Glutamatergic neuron (in vitro differentiated cells): ENCODE results near the gene ELMO1. TPM values are rescaled to one million over a fixed set of nuclear protein-coding genes. Genes with fewer than 3 reads are reported as not detected.
"Not testable (repeated sequence)": the region's sequence is repeated elsewhere in the genome, so short reads cannot be mapped to it uniquely, and the experiment has no call there.

Experiments used
- DNase-seq: peaks from one replicate; pipeline ENCODE4 v3.0.0; 2022
- H3K27ac Mint-ChIP-seq: one replicate; pipeline ENCODE4 v1.8.0; 2020; ENCODE audit warnings: mild to moderate bottlenecking, mixed read lengths, inconsistent platforms; ENCODE audit not compliant: unreplicated experiment
- H3K27me3 Mint-ChIP-seq: one replicate; pipeline ENCODE4 v1.8.0; 2020; ENCODE audit warnings: mild to moderate bottlenecking, moderate library complexity, mixed read lengths, inconsistent platforms; ENCODE audit not compliant: unreplicated experiment
- H3K36me3 Mint-ChIP-seq: one replicate; pipeline ENCODE4 v1.8.0; 2020; ENCODE audit warnings: mild to moderate bottlenecking, mixed read lengths, inconsistent platforms; ENCODE audit not compliant: unreplicated experiment
- H3K4me1 Mint-ChIP-seq: one replicate; pipeline ENCODE4 v1.8.0; 2020; ENCODE audit warnings: mild to moderate bottlenecking, low read depth, mixed read lengths, inconsistent platforms; ENCODE audit not compliant: unreplicated experiment
- H3K4me3 Mint-ChIP-seq: one replicate; pipeline ENCODE4 v1.8.0; 2020; ENCODE audit warnings: mild to moderate bottlenecking, mixed read lengths, inconsistent platforms; ENCODE audit not compliant: unreplicated experiment
- H3K9me3 Mint-ChIP-seq: one replicate; pipeline ENCODE4 v1.8.0; 2020; ENCODE audit warnings: mild to moderate bottlenecking, moderate library complexity, mixed read lengths, inconsistent platforms; ENCODE audit not compliant: unreplicated experiment
- total RNA-seq: library from RNA; stranded (reverse); fragmentation: NEBNext Ultra II Directional; extraction: Animal tissue kit (Norgen Biotek cat#: 25700); gene quantifications from one replicate; pipeline ENCODE4 v1.2.1, GENCODE V29; 2021; ENCODE audit not compliant: unreplicated experiment
- TF ChIP-seq, protein P1 (sequence below): fragments of 200-600 bp; sonication (generic); IDR thresholded peaks from one replicate; pipeline ENCODE4 v1.5.0; 2021; ENCODE audit not compliant: partially characterized antibody, unreplicated experiment

ELMO1 gene
- total RNA-seq, 1 donor from 2014 or later = 5.5 TPM

DNA sequence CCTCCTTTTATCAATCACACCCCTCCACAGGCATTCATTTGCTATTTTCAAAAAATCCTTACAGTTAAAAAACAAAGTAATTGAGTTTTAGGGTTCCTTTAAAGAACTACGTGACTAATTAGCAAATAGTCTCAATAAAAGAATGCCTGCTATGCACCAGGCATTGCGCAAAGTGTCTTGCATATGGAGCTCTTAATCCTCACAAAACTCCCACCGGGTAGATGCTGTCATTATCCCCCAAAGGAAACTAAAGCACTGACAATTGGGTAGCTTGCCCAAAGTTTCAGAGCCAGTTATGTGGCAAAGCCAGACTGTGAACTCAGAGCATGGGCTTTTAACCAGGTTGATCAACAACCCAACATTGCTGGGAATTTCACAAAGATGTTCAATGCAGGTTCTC, 305.7 kb downstream of the ELMO1 start:
- Mint-ChIP-seq H3K4me3 (no peak overlapping the region), H3K4me1 (no peaks in the 10 kb centered on the region), H3K27me3 (no peaks in the 10 kb centered on the region), H3K9me3 (peaks cover 3% of the 10 kb centered on the region), H3K36me3 (peaks cover 14% of the 10 kb centered on the region), H3K27ac (no peak overlapping the region)
- DNase-seq = no peak
- TF ChIP-seq, protein P1, sequence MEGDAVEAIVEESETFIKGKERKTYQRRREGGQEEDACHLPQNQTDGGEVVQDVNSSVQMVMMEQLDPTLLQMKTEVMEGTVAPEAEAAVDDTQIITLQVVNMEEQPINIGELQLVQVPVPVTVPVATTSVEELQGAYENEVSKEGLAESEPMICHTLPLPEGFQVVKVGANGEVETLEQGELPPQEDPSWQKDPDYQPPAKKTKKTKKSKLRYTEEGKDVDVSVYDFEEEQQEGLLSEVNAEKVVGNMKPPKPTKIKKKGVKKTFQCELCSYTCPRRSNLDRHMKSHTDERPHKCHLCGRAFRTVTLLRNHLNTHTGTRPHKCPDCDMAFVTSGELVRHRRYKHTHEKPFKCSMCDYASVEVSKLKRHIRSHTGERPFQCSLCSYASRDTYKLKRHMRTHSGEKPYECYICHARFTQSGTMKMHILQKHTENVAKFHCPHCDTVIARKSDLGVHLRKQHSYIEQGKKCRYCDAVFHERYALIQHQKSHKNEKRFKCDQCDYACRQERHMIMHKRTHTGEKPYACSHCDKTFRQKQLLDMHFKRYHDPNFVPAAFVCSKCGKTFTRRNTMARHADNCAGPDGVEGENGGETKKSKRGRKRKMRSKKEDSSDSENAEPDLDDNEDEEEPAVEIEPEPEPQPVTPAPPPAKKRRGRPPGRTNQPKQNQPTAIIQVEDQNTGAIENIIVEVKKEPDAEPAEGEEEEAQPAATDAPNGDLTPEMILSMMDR = no peak

DNA sequence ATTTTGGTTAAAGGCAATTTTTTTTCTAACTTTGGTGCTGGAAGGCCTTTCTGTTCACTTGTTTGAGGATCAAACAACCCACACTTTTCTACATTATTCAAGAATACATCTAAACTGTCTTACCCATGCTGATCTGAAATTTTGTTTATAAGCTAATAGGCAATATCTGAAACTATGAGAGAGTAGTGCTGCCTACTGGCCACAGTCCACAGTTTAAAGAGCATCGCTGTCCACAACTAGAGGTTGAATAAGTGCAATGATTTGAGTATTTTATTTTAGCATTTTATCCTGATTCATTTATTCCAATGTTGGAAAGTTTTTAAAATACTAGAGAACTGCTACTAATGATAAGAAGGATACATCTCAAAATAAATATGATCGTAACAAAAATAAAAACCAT, 306.9 kb downstream of the ELMO1 start:
- Mint-ChIP-seq H3K4me3 (no peak overlapping the region), H3K36me3 (peaks cover 15% of the 10 kb centered on the region), H3K9me3 (peaks cover 5% of the 10 kb centered on the region), H3K4me1 (no peaks in the 10 kb centered on the region), H3K27me3 (no peaks in the 10 kb centered on the region), H3K27ac (no peak overlapping the region)
- DNase-seq = no peak
- TF ChIP-seq, protein P1 = no peak

DNA sequence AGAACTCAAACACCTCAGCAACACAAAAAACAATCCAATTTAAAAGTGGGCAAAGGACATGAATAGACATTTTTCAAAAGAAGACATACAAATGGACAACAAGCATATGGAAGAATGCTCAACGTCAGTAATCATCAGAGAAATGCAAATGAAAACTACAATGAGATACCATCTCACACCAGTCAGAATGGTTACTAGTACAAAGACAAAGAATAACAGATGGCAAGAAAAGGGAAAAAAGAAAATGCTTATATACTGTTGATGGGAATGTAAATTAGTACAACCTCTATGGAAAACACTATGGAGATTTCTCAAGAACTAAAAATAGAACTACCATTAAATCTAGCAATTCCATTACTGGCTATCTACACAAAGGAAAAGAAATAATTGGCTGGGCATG, 314.8 kb downstream of the ELMO1 start:
- H3K4me1 Mint-ChIP-seq, H3K27me3 Mint-ChIP-seq, H3K9me3 Mint-ChIP-seq, H3K27ac Mint-ChIP-seq, DNase-seq, H3K4me3 Mint-ChIP-seq: not testable (repeated sequence)
- H3K36me3 Mint-ChIP-seq = peaks cover 10% of the 10 kb centered on the region

DNA sequence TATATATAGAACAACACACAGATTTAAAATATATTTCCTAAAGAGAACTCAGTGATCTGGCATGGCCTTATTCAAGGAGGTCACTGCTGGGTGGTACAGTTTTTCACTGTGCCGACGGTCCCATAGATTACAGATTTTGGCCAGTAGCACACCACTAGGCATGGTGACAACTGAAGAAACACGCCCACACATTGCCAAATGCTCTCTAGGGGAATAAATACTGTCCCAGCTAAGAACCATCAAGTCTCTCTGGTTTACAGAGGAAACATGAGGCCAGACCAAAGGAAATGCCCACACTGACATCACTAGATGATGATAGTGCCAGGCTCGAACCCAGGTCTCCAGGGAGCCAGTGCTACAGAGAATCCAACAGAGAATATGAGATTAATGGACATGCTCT, 316.8 kb downstream of the ELMO1 start:
- no peak overlapping the region for H3K27ac Mint-ChIP-seq
- peaks cover 4% of the 10 kb centered on the region for H3K9me3 Mint-ChIP-seq
- peaks cover 2% of the 10 kb centered on the region for H3K27me3 Mint-ChIP-seq
- TF ChIP-seq, protein P1 = no peak
- peaks cover 2% of the 10 kb centered on the region for H3K36me3 Mint-ChIP-seq
- DNase-seq = no peak
- H3K4me3 Mint-ChIP-seq = no peak overlapping the region
- no peaks in the 10 kb centered on the region for H3K4me1 Mint-ChIP-seq

DNA sequence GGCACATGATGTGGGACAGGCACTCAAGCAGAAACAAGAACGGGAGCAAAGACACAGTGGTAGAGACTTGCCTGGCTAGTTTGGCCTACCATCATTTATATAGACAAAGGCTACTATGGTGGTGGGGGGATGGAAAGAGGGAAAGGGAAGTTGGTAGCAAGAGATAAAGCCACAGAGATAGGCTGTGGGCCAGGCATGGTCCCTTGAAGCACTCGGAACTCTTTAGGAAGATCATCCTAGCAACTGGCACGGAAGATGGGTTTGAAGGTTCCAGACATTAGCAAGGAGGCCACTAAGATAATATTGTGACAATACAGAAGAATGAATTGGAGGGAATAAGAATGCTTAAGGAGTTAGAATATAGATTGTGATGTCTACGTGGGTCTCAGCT, 319.6 kb downstream of the ELMO1 start:
- DNase-seq = no peak
- TF ChIP-seq, protein P1 = no peak
- H3K9me3 Mint-ChIP-seq = peaks cover 2% of the 10 kb centered on the region
- H3K36me3 Mint-ChIP-seq = no peaks in the 10 kb centered on the region
- no peaks in the 10 kb centered on the region for H3K4me1 Mint-ChIP-seq
- no peak overlapping the region for H3K4me3 Mint-ChIP-seq
- H3K27me3 Mint-ChIP-seq = peaks cover 2% of the 10 kb centered on the region
- no peak overlapping the region for H3K27ac Mint-ChIP-seq
